ENCODE data around the gene TAS2R60. TPM values are rescaled to one million over a fixed set of nuclear protein-coding genes. Genes with fewer than 3 reads are reported as not detected.
"Not testable (repeated sequence)": the region's sequence is repeated elsewhere in the genome, so short reads cannot be mapped to it uniquely, and the experiment has no call there.

TAS2R60 gene
- total and polyA plus RNA-seq, 2 experiments from 2014 or later: 0.37 to 4.0 TPM

DNA sequence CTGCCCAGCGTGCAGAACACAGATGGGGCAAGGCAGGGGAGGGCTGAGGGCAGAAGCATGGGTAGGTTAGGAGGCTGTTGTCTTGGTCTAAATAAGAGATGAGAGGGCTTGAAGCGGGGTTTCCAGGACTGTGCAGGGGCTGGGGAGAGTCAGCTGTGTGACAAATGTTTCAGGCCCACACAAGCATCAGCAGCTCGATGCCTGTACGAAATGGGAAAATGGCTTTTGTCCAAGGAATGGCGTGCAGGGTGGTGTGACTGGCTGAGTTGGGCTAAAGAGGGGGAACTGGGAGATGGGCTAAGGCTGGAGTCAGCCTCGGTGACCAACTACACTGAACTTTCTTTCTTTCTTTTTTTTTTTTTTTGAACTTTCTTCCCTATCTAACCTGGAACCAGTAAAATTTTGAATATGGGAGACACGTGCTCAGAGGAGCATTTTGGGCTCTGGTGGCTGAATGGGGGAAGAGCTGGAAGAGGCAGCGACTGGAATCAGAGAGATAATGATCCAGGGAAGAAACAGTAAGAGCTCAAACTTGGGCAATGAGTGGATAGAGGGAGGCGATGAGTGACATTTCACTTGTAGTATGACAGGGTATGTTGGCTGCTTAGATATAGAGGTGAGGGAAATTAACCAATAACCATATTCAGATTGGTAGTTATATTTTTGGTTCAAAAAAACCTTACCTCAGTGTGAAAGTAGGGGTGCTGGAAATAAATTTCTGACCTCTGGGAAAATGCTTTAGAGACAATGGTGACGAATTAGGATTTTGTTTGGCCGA lies 24.4 kb upstream of the TAS2R60 start (continued):
- TF ChIP-seq REST (IDR thresholded peaks at IDR 0.05; ENCODE audit: unreplicated experiment): no peak
- no peak for TF ChIP-seq JUNB (IDR thresholded peaks at IDR 0.05; ENCODE audit: unreplicated experiment)
- TF ChIP-seq, protein P1, sequence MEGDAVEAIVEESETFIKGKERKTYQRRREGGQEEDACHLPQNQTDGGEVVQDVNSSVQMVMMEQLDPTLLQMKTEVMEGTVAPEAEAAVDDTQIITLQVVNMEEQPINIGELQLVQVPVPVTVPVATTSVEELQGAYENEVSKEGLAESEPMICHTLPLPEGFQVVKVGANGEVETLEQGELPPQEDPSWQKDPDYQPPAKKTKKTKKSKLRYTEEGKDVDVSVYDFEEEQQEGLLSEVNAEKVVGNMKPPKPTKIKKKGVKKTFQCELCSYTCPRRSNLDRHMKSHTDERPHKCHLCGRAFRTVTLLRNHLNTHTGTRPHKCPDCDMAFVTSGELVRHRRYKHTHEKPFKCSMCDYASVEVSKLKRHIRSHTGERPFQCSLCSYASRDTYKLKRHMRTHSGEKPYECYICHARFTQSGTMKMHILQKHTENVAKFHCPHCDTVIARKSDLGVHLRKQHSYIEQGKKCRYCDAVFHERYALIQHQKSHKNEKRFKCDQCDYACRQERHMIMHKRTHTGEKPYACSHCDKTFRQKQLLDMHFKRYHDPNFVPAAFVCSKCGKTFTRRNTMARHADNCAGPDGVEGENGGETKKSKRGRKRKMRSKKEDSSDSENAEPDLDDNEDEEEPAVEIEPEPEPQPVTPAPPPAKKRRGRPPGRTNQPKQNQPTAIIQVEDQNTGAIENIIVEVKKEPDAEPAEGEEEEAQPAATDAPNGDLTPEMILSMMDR (conservative IDR thresholded peaks at IDR 0.05; ENCODE audit: low read depth in 2 of 2): no peak
- no peak for TF ChIP-seq EZH2 (IDR thresholded peaks at IDR 0.05; ENCODE audit: low read depth, unreplicated experiment)
- no peak for TF ChIP-seq ZNF331 (CRISPR knock-in tag; IDR thresholded peaks at IDR 0.05; ENCODE audit: low read depth)
- TF ChIP-seq STAT1 (IDR thresholded peaks at IDR 0.05; ENCODE audit: unreplicated experiment): no peak

DNA sequence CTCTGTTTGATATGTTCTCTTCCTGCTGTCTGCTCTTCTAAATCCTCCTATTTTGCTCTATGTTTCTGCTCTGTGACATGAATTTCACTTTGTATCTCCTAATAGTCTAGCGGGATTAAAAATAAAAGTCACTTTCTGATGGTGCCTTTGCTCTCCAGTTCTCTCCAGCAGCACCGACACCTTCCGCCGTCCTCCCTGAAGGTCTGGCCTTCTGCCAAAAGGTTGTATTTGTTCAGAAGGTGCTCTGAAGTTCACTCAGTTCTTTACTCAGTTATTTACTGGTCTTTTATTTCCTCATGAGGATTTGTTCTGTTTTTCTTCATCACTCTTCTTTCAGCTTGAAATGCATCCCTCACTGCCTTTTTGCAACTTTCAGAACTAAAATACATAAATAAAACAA lies 23.4 kb upstream of the TAS2R60 start:
- Histone ChIP-seq H3K36me3 (ENCODE audit: insufficient read depth) (0 out of 2 replicates have a peak, but pooled peaks cover 9% of the 10 kb centered on the region), H4K20me1 (replicated peaks; ENCODE audit: insufficient read depth) (no peaks in the 10 kb centered on the region), H3K4me3 (no peak overlapping the region), H3K27ac (ENCODE audit: low read depth) (no peak overlapping the region), H2AFZ (no peak overlapping the region), H3K79me2 (replicated peaks; ENCODE audit: insufficient read depth) (no peaks in the 10 kb centered on the region), H3K27me3 (ENCODE audit: insufficient read depth) (no peaks in the 10 kb centered on the region), H3F3A (replicated peaks; ENCODE audit: low read depth) (no peaks in the 10 kb centered on the region), H3K4me1 (ENCODE audit: insufficient read depth) (peaks cover 26% of the 10 kb centered on the region), H3K4me2 (no peak overlapping the region), H3K9me2 (ENCODE audit: insufficient read depth) (0 out of 2 replicates have a peak, but pooled peaks cover 3% of the 10 kb centered on the region)
- peaks cover 9% of the 10 kb centered on the region for H3K27me3 Mint-ChIP-seq (ENCODE audit: insufficient read depth, low read depth, poor library complexity)
- DNase-seq (ENCODE audit: low spot score) (no peak), ATAC-seq (no peak)
- peaks cover 37% of the 10 kb centered on the region for H3K9me3 Mint-ChIP-seq
- TF ChIP-seq NANOG (IDR thresholded peaks at IDR 0.05; ENCODE audit: borderline replicate concordance) (no peak), ZNF331 (CRISPR knock-in tag; IDR thresholded peaks at IDR 0.05; ENCODE audit: low read depth) (no peak)
- TF ChIP-seq, protein P2, sequence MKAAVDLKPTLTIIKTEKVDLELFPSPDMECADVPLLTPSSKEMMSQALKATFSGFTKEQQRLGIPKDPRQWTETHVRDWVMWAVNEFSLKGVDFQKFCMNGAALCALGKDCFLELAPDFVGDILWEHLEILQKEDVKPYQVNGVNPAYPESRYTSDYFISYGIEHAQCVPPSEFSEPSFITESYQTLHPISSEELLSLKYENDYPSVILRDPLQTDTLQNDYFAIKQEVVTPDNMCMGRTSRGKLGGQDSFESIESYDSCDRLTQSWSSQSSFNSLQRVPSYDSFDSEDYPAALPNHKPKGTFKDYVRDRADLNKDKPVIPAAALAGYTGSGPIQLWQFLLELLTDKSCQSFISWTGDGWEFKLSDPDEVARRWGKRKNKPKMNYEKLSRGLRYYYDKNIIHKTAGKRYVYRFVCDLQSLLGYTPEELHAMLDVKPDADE (IDR thresholded peaks at IDR 0.05): no peak
- peaks cover 37% of the 10 kb centered on the region for H3K4me1 Mint-ChIP-seq
- H3K36me3 Mint-ChIP-seq (ENCODE audit: low read depth): peaks cover 56% of the 10 kb centered on the region
- H3K27ac Mint-ChIP-seq: no peak overlapping the region
- no peak overlapping the region for H3K4me3 Mint-ChIP-seq

- H3K4me1 Mint-ChIP-seq: peaks cover 32% of the 10 kb centered on the region
- not testable (repeated sequence) for H3K27me3 ChIP-seq (ENCODE audit: insufficient read depth); H4K20me1 ChIP-seq (replicated peaks; ENCODE audit: insufficient read depth); H2AFZ ChIP-seq; H3K27ac ChIP-seq (ENCODE audit: low read depth); H3K27me3 Mint-ChIP-seq (ENCODE audit: insufficient read depth, low read depth, poor library complexity); H3F3A ChIP-seq (replicated peaks; ENCODE audit: low read depth); H3K4me2 ChIP-seq; H3K36me3 ChIP-seq (ENCODE audit: insufficient read depth); H3K4me3 Mint-ChIP-seq; DNase-seq (ENCODE audit: low spot score); H3K79me2 ChIP-seq (replicated peaks; ENCODE audit: insufficient read depth); H3K4me3 ChIP-seq; H3K27ac Mint-ChIP-seq; H3K9me2 ChIP-seq (ENCODE audit: insufficient read depth); ATAC-seq
- H3K4me1 ChIP-seq (ENCODE audit: insufficient read depth): peaks cover 19% of the 10 kb centered on the region
- peaks cover 58% of the 10 kb centered on the region for H3K36me3 Mint-ChIP-seq (ENCODE audit: low read depth)
- peaks cover 39% of the 10 kb centered on the region for H3K9me3 Mint-ChIP-seq
Measured at GRCh38 chr7:143420624-143421023, 22.6 kb upstream of the TAS2R60 start.
